HG03378 (cell line): ENCODE measurements around the gene ICAM4.
"Not testable (repeated sequence)": the region's sequence is repeated elsewhere in the genome, so short reads cannot be mapped to it uniquely, and the experiment has no call there.

Source experiments
- ATAC-seq: cut with Tn5 transposase; IDR thresholded peaks from one replicate; pipeline ENCODE4 v1.9.1; 2021; ENCODE audit warnings: mild to moderate bottlenecking, moderate library complexity; ENCODE audit not compliant: unreplicated experiment

The ICAM4 gene

DNA sequence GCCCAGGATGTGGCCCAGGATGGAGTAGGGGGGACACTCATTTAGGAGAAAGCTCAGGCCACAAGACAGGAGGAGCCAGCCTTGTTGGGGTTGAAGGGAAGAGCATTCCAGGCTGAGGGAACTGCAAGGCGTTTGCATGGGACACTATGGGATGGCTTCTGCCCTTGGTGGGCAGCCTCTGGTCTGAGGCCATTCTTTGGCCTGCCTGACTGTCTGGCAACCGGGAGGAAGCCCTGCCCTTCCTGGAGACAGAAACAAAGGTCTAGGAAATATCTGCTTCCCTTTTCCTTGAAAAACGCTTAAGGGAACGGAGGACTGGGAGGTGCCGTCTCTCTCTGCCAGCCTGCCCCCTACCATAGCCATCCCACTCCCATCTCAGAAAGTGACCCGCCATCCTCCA, 18.7 kb upstream of the ICAM4 start:
- ATAC-seq = no peak

DNA sequence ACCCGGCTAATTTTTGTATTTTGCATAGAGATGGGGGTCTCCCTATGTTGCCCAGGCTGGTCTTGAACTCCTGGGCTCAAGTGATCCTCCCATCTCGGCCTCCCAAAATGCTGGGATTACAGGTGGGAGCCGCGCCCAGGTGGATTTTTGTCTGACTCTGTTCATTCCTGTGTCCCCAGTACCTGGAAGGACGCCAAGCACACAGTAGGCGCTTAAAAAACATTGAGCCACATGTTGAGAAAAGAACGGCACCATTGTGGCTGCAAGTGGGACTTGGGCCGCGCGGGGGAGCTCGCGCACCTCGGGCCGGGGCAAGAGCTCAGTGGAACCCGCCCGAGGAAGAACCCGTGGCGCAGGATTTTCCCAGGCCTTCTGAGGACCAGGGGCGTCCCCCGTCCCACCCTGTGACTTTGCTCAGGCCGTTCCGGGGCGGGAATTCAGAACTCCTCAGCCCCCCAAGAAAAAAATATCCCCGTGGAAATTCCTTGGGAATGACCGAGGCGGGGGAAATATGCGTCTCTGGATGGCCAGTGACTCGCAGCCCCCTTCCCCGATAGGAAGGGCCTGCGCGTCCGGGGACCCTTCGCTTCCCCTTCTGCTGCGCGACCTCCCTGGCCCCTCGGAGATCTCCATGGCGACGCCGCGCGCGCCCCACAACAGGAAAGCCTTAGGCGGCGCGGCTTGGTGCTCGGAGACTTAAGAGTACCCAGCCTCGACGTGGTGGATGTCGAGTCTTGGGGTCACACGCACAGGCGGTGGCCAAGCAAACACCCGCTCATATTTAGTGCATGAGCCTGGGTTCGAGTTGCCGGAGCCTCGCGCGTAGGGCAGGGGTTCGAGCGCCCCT, 17.2 kb upstream of the ICAM4 start:
- no peak for ATAC-seq

DNA sequence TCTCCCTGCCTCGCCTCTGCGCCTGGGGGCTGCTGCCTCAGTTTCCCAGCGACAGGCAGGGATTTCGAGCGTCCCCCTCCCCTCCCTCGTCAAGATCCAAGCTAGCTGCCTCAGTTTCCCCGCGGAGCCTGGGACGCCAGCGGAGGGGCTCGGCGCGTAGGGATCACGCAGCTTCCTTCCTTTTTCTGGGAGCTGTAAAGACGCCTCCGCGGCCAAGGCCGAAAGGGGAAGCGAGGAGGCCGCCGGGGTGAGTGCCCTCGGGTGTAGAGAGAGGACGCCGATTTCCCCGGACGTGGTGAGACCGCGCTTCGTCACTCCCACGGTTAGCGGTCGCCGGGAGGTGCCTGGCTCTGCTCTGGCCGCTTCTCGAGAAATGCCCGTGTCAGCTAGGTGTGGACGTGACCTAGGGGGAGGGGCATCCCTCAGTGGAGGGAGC, 16.6 kb upstream of the ICAM4 start:
- peak; percentile 33 for ATAC-seq

DNA sequence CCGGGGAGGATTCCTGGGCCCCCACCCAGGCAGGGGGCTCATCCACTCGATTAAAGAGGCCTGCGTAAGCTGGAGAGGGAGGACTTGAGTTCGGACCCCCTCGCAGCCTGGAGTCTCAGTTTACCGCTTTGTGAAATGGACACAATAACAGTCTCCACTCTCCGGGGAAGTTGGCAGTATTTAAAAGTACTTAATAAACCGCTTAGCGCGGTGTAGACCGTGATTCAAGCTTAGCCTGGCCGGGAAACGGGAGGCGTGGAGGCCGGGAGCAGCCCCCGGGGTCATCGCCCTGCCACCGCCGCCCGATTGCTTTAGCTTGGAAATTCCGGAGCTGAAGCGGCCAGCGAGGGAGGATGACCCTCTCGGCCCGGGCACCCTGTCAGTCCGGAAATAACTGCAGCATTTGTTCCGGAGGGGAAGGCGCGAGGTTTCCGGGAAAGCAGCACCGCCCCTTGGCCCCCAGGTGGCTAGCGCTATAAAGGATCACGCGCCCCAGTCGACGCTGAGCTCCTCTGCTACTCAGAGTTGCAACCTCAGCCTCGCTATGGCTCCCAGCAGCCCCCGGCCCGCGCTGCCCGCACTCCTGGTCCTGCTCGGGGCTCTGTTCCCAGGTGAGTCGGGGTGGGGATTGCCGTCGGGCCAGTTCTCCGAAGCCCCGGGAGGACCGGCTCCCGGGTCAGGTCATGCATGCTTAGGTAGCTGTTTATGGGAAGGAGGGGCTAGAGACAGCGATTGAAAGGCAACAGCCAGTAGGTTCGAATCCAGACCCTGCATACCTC, 15.9 kb upstream of the ICAM4 start, which contains the start of gene ICAM1:
TSS of gene ICAM1 (plus strand) at position 505 of the 779 bp plus-strand sequence. CDS start at position 545, 40 bp downstream.
- ATAC-seq = peak; percentile 37

DNA sequence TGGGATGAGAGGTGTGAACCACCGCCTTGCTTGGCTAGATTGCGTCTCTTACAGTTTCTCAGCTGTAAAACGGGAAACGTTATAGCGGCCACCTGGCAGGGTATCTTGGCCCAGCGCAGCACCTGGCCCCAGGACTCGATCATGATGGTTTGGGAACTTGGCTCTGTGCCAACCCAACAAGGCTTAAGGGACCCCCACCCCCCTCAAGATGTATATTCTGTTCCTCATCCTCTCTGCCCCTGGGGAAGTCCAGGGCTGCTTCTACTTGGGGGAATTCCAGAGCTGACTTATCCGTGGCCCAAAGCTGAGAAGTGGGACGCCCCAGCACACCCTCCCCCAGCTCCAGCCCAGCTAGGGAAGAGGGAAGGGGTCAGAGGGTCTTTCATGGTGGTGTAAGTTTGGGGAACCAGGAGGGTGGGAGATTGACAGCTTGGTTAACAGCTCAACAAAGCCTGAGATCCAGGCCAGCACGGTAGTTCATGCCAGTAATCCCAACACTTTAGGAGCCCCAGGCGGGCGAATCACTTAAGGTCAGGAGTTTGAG, 15.1 kb upstream of the ICAM4 start:
- no peak for ATAC-seq

DNA sequence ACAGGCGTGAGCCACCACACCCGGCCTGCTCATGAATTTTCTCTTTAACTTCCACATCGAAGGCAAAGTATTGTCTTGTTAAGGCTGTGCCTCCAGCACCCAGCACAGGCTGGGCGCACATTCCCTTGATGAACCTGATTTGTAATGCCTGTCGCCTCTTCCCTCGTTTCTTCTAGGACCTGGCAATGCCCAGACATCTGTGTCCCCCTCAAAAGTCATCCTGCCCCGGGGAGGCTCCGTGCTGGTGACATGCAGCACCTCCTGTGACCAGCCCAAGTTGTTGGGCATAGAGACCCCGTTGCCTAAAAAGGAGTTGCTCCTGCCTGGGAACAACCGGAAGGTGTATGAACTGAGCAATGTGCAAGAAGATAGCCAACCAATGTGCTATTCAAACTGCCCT, 12.2 kb upstream of the ICAM4 start:
- no peak for ATAC-seq

DNA sequence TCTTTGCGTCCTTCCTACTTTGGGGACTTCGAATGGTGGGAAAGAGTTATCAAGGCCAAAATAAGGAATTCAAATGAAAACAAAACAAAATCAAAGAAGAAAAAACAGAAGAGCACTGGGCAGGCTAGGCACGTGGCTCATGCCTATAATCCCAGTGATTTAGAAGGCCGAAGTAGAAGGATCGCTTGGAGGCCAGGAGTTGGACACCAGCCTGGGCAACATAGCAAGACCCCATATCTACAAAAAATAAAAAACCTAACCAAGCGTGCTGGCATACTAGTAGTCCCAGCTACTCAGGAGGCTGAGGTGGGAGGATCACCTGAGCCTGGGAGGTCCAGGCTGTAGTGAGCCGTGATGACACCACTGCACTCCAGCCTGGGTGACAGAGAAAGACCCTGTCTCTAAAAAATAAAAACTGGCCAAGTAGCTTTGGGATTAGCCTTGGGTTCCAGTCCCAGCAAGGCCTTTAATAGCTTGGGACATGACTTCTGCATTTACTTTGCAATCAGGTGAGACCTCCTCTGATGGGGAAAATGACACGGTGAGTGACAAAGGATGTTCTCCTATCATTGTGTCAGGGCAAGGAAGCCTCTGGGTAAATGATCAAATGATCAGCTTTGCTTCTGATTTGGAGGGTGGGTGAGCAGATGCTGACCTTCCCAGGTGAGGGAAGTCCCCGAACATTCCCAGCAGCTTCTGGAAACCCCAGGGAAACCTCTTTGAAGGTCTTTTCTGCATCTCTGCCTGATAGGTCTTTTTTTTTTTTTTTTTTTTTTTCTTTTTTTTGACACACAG, 8.8 kb upstream of the ICAM4 start:
- no peak for ATAC-seq

DNA sequence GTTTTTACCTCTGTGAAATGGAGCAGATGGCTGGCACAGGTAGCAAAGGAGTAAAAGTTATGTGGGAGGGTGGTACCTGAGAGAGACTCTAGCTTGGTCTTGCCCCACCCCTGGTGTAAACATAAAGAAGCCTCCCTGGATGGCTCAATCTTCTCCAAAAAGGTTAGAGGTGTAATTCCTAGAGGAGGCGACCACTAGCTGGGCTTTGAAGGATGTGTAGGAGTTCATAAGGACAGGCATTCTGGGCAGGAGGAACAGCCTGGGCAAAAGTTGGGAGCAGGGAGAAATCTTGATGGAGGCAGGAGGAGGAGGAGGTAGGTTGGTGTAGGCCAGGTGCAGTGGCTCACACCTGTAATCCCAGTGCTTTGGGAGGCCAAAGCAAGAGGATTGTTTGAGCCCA, 7.8 kb upstream of the ICAM4 start:
- ATAC-seq = no peak

DNA sequence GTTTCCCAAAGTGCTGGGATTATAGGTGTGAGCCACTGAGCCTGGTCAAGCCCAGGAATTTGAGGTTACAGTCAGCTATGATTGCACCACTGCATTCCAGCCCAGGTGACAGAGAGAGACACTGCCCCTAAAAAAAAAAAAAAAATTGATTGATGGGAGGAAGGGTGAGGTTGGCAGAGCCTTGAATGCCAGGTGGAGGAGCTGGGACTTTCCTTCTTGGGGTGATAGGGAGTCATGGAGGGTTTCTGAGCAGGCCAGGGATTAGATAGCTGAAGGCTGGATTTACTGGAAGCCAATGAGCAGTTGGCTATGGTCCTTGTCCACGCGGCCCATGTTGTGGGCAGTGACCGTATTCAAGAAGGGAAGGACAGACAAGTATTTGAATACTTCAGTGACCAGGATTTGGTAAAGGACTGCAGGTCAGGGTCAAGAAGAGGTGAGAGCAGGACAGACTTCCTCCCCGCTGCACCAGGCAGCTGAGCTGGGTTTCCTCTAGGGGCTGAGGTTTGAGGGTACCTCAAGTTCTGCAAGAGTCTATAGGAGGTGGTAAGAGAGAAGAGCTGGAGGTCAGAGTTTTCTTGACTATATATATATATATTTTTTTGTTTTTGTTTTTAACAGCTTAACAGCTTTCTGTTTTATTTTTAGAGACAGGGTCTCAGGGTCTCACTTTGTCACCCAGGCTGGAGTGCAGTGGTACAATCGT, 6.9 kb upstream of the ICAM4 start:
- no peak for ATAC-seq

DNA sequence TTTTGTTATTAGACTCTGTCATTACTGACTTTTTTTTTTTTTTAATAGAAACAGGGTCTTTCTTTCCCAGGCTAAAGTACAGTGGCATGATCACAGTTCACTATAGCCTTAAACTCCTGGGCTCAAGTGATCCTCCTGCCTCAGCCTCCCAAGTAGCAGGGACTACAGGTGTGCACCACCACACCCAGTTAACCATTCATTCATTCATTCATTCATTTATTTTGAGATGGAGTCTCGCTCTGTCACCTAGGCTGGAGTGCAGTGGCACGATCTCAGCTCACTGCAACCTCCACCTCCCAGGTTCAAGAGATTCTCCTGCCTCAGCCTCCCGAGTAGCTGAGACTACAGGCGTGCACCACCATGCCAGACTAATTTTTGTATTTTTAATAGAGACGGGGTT, 4.7 kb upstream of the ICAM4 start:
- not testable (repeated sequence) for ATAC-seq

DNA sequence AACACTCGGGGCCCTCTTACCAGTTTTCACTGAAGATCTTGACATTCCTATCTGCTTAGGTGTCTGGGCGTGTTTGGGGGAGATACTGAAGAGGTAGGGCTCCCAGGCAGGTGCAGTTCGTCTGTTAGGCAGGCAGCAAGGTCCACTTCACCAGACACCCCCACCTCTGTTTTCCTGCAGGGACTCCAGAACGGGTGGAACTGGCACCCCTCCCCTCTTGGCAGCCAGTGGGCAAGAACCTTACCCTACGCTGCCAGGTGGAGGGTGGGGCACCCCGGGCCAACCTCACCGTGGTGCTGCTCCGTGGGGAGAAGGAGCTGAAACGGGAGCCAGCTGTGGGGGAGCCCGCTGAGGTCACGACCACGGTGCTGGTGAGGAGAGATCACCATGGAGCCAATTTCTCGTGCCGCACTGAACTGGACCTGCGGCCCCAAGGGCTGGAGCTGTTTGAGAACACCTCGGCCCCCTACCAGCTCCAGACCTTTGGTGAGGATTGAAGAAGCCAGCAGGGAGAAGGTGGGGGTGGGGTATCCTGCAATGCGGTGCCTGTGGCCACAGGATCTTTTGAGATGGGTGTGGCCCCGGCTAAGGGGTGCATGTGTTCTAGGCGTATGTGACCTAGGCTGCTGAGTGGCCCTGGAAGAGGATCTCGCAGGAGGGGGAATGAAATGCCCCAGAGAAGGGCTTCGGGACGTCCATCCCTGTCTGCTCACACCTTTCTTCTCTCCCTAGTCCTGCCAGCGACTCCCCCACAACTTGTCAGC, 3.3 kb upstream of the ICAM4 start:
- no peak for ATAC-seq

DNA sequence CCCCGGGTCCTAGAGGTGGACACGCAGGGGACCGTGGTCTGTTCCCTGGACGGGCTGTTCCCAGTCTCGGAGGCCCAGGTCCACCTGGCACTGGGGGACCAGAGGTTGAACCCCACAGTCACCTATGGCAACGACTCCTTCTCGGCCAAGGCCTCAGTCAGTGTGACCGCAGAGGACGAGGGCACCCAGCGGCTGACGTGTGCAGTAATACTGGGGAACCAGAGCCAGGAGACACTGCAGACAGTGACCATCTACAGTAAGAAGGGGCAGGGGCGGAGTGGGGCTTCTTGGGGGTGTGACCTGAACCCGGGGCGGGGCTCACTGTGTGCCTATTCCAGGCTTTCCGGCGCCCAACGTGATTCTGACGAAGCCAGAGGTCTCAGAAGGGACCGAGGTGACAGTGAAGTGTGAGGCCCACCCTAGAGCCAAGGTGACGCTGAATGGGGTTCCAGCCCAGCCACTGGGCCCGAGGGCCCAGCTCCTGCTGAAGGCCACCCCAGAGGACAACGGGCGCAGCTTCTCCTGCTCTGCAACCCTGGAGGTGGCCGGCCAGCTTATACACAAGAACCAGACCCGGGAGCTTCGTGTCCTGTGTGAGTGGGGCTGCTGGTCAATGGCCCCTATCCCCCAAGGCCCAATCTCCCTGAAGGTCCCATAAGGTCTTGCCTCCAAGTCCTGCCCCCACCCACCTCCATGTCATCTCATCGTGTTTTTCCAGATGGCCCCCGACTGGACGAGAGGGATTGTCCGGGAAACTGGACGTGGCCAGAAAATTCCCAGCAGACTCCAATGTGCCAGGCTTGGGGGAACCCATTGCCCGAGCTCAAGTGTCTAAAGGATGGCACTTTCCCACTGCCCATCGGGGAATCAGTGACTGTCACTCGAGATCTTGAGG, 2.4 kb upstream of the ICAM4 start:
- no peak for ATAC-seq

DNA sequence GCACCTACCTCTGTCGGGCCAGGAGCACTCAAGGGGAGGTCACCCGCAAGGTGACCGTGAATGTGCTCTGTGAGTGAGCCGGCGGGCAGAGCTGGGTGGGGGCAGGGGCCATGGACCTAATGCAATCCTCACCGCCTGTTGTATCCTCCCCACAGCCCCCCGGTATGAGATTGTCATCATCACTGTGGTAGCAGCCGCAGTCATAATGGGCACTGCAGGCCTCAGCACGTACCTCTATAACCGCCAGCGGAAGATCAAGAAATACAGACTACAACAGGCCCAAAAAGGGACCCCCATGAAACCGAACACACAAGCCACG, 1.8 kb upstream of the ICAM4 start:
- ATAC-seq = no peak

DNA sequence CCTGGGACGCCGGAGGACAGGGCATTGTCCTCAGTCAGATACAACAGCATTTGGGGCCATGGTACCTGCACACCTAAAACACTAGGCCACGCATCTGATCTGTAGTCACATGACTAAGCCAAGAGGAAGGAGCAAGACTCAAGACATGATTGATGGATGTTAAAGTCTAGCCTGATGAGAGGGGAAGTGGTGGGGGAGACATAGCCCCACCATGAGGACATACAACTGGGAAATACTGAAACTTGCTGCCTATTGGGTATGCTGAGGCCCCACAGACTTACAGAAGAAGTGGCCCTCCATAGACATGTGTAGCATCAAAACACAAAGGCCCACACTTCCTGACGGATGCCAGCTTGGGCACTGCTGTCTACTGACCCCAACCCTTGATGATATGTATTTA, 1.4 kb upstream of the ICAM4 start:
- no peak for ATAC-seq

DNA sequence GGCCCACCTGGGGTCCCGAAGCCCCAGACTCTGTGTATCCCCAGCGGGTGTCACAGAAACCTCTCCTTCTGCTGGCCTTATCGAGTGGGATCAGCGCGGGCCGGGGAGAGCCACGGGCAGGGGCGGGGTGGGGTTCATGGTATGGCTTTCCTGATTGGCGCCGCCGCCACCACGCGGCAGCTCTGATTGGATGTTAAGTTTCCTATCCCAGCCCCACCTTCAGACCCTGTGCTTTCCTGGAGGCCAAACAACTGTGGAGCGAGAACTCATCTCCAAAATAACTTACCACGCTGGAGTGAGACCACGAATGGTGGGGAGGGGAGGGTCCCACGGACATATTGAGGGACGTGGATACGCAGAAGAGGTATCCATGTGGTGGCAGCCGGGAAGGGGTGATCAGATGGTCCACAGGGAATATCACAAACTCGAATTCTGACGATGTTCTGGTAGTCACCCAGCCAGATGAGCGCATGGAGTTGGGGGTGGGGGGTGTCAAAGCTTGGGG, 2.0 kb downstream of the ICAM4 start:
- no peak for ATAC-seq

DNA sequence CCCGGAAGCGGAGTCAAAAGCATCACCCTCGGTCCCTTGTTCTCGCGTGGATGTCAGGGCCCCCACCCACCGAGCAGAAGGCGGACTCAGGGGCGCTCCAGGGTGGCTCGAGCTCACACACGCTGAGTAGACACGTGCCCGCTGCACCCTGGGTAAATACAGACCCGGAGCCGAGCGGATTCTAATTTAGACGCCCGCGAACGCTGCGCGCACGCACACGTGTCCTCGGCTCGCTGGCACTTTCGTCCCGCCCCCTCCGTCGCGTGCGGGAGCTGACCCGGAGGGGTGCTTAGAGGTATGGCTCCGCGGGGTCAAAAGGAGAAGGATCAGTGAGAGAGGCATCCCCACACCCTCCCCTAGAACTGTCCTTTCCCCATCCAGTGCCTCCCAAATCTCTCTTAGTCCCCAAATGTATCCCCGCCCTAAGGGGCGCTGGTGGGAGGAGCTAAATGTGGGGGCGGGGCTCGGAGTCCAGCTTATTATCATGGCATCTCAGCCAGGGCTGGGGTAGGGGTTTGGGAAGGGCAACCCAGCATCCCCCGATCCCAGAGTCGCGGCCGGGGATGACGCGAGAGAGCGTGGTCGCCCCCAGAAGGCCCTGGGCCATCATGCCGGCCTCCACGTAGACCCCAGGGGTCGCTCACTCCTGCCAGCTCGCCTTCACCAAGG, 2.5 kb downstream of the ICAM4 start:
- no peak for ATAC-seq

DNA sequence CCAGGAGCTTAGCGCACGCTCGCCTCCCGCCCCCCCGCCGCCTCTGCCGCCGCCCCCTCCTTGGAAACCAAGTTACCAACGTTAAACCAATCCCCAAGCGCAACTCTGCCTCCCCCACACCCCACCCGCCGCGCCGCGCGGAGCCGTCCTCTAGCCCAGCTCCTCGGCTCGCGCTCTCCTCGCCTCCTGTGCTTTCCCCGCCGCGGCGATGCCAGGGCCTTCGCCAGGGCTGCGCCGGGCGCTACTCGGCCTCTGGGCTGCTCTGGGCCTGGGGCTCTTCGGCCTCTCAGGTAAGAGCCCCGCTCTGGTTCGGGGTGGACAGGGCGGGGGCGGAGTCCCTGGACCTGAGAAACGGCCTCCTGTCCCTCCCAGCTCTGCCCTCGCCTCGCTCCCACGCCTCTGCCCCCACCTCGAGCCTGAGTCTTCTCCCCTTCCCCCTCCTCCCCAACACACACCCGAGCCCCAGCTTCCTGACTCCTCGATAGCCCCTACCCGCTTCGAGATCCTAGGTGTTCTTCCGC, 3.1 kb downstream of the ICAM4 start, which contains the start of gene ICAM5:
TSS of gene ICAM5 (plus strand) at position 117 of the 521 bp plus-strand sequence. CDS start at position 209, 92 bp downstream.
- no peak for ATAC-seq
